ENCODE measurements around the gene GRIPAP1.

DNA sequence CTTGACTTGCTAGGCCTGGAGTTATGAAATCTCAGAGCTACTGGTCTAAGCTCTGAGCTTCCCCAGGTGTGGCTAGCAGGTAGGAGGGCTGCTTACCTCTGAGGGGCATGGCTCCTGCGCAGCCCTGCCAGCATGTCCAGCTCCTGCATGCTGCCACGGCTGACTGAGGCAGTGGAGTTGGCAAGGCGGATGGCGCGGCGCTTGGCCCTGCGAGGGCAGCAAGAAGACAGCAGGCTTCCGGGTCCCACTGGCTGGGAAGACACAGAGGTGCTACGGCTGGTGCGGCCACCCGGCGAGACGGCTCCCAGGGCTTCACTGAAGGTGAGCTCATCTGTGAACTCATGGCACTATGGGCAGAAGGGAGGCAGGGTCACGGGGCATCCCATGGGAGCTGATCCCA, 36.1 kb downstream of the GRIPAP1 start:
- TF ChIP-seq POLR2AphosphoS5 (IDR thresholded peaks at IDR 0.05): no peak
- TF ChIP-seq POLR2A (IDR thresholded peaks at IDR 0.05): no peak
